PC-3 (cell line): ENCODE measurements around the gene FLII. TPM values are rescaled to one million over a fixed set of nuclear protein-coding genes. Genes with fewer than 3 reads are reported as not detected.

Experiments
- ATAC-seq: fragments of 200-7000 bp; cut with Tn5 transposase; 2 replicates; pipeline ENCODE4 v1.9.1; 2020; ENCODE audit warnings: mild to moderate bottlenecking, moderate library complexity
- BruUV-seq: library from RNA; stranded (reverse); fragments of 400-500 nt; replicated peaks from 2 replicates; lab custom pipeline; 2021; lab: Mats Ljungman, UMichigan
- CTCF ChIA-PET: fragments of 300-600 bp; sonication (Branson Sonifier 250); formaldehyde crosslinking; loops from one replicate; lab custom pipeline; 2022; ENCODE audit warnings: antibody characterized with exemption; lab: Charles Lee
- POLR2A ChIA-PET: fragments of 300-600 bp; sonication (Branson Sonifier 250); formaldehyde crosslinking; loops from one replicate; lab custom pipeline; 2022; ENCODE audit warnings: antibody characterized with exemption; ENCODE audit not compliant: unreplicated experiment; lab: Charles Lee
- DNase-seq: peaks from one replicate; pipeline ENCODE4 v3.0.0-alpha.2; 2015
- H2AFZ ChIP-seq: fragments of 300-600 bp; sonication (generic); 2 replicates; pipeline ENCODE4 v1.6.0; 2016; ENCODE audit warnings: antibody characterized with exemption, low read length
- H3F3A ChIP-seq: fragments of 300-600 bp; sonication (generic); one replicate; pipeline ENCODE4 v1.6.0; 2017; ENCODE audit warnings: antibody characterized with exemption, low read length, control low read depth, mild to moderate bottlenecking; ENCODE audit not compliant: unreplicated experiment
- H3K27ac ChIP-seq: fragments of 300-600 bp; sonication (generic); 2 replicates; pipeline ENCODE4 v1.5.1; 2016; ENCODE audit warnings: mild to moderate bottlenecking, low read length
- H3K27me3 ChIP-seq: fragments of 300-600 bp; sonication (generic); 2 replicates; pipeline ENCODE4 v1.6.1; 2016; ENCODE audit warnings: low read length, mixed read lengths
- H3K36me3 ChIP-seq: fragments of 300-600 bp; sonication (generic); 2 replicates; pipeline ENCODE4 v1.6.1; 2016; ENCODE audit warnings: low read depth, mixed run types, low read length, mixed read lengths
- H3K4me1 ChIP-seq: fragments of 300-600 bp; sonication (generic); 2 replicates; pipeline ENCODE4 v1.5.1; 2016; ENCODE audit warnings: low read length; ENCODE audit not compliant: insufficient read depth
- H3K4me2 ChIP-seq: fragments of 300-600 bp; sonication (generic); 2 replicates; pipeline ENCODE4 v1.6.0; 2016; ENCODE audit warnings: low read length
- H3K4me3 ChIP-seq: fragments of 300-600 bp; sonication (generic); 2 replicates; pipeline ENCODE4 v1.5.1; 2016; ENCODE audit warnings: mild to moderate bottlenecking, low read length, mixed read lengths
- H3K79me2 ChIP-seq: fragments of 300-600 bp; sonication (generic); 2 replicates; pipeline ENCODE4 v1.6.1; 2017; ENCODE audit warnings: low read length, mixed read lengths
- H3K9ac ChIP-seq: fragments of 300-600 bp; sonication (generic); 2 replicates; pipeline ENCODE4 v1.6.0; 2016; ENCODE audit warnings: mild to moderate bottlenecking, low read length
- H3K9me2 ChIP-seq: fragments of 300-600 bp; sonication (generic); replicated peaks from 2 replicates; pipeline ENCODE4 v1.6.1; 2016; ENCODE audit warnings: mixed run types, low read length, mixed read lengths
- H3K9me3 ChIP-seq: fragments of 300-600 bp; sonication (generic); 2 replicates; pipeline ENCODE4 v1.6.1; 2016; ENCODE audit warnings: low read length, mixed read lengths
- H4K20me1 ChIP-seq: fragments of 300-600 bp; sonication (generic); 2 replicates; pipeline ENCODE4 v1.6.1; 2016; ENCODE audit warnings: low read length, mixed read lengths
- CTCF ChIP-seq: fragments of 300-600 bp; sonication (generic); conservative IDR thresholded peaks from 2 replicates; pipeline ENCODE4 v1.5.1; 2017; ENCODE audit warnings: antibody characterized with exemption, low read depth, mild to moderate bottlenecking, low read length
- EZH2 ChIP-seq: fragments of 300-600 bp; sonication (generic); IDR thresholded peaks from one replicate; pipeline ENCODE4 v1.6.1; 2017; ENCODE audit warnings: antibody characterized with exemption, mild to moderate bottlenecking, low read length; ENCODE audit not compliant: unreplicated experiment
- EZH2phosphoT487 ChIP-seq: fragments of 300-600 bp; sonication (generic); IDR thresholded peaks from 2 replicates; pipeline ENCODE4 v1.6.1; 2018; ENCODE audit warnings: mild to moderate bottlenecking, antibody characterized with exemption, low read length, borderline replicate concordance
- intact Hi-C: fragments of 100-400 bp; cut with micrococcal nuclease; formaldehyde crosslinking; loops from 2 replicates; pipeline ENCODE4 v1.9.0; 2023
- total RNA-seq: library from RNA; depleted of rRNA; stranded (reverse); fragments of >200 nt; gene quantifications from 2 replicates; pipeline ENCODE4 v1.2.3, GENCODE V29; 2014; rRNA removed

The FLII gene
- total RNA-seq, 1 experiment from 2014 or later: 537 TPM

GRCh38 chr17:18198530-18198929 lies 60.0 kb downstream of the FLII start:
- TF ChIP-seq EZH2phosphoT487 (no peak), CTCF (no peak), EZH2 (no peak)
- Histone ChIP-seq H3K4me3 (no peak overlapping the region), H3K27ac (no peak overlapping the region), H2AFZ (no peak overlapping the region), H3K9ac (no peak overlapping the region), H3K9me2 (no peaks in the 10 kb centered on the region), H3K4me2 (no peak overlapping the region), H3K79me2 (peaks cover 89% of the 10 kb centered on the region), H4K20me1 (peaks cover 31% of the 10 kb centered on the region), H3F3A (no peaks in the 10 kb centered on the region), H3K27me3 (no peaks in the 10 kb centered on the region), H3K9me3 (no peaks in the 10 kb centered on the region), H3K36me3 (peaks cover 61% of the 10 kb centered on the region), H3K4me1 (no peaks in the 10 kb centered on the region)
- DNase-seq: no peak
- POLR2A ChIA-PET: no interaction called here
- no peak for ATAC-seq
- intact Hi-C loops: no loop called here
- CTCF ChIA-PET: no interaction called here
- BruUV-seq: no TSS peak

- Histone ChIP-seq H3K27me3 (no peaks in the 10 kb centered on the region), H3K79me2 (peaks cover 91% of the 10 kb centered on the region), H3K27ac (no peak overlapping the region), H3K4me3 (no peak overlapping the region), H3K9ac (no peak overlapping the region), H3F3A (no peaks in the 10 kb centered on the region), H3K9me2 (no peaks in the 10 kb centered on the region), H3K4me2 (no peak overlapping the region), H4K20me1 (peaks cover 26% of the 10 kb centered on the region), H3K36me3 (peaks cover 56% of the 10 kb centered on the region), H2AFZ (no peak overlapping the region), H3K4me1 (no peaks in the 10 kb centered on the region), H3K9me3 (no peaks in the 10 kb centered on the region)
- DNase-seq (no peak), ATAC-seq (no peak)
- POLR2A ChIA-PET: no interaction called here
- CTCF ChIA-PET: no interaction called here
- no TSS peak for BruUV-seq
- no peak for TF ChIP-seq EZH2
- no peak for TF ChIP-seq EZH2phosphoT487
- intact Hi-C loops: no loop called here
These were observed 60.9 kb downstream of the FLII start for GRCh38 chr17:18197535-18198194.

- POLR2A ChIA-PET: no interaction called here
- Histone ChIP-seq H3K27ac (no peak overlapping the region), H3F3A (no peaks in the 10 kb centered on the region), H3K4me3 (no peak overlapping the region), H3K27me3 (no peaks in the 10 kb centered on the region), H3K4me1 (peaks cover 3% of the 10 kb centered on the region; the same call in 1 of the 2 replicates), H3K79me2 (peaks cover 97% of the 10 kb centered on the region), H3K36me3 (peaks cover 60% of the 10 kb centered on the region), H3K9me3 (no peaks in the 10 kb centered on the region), H4K20me1 (peaks cover 33% of the 10 kb centered on the region), H3K9ac (no peak overlapping the region), H3K4me2 (no peak overlapping the region), H2AFZ (no peak overlapping the region), H3K9me2 (no peaks in the 10 kb centered on the region)
- intact Hi-C loops: no loop called here
- CTCF ChIA-PET: no interaction called here
- no peak for ATAC-seq
- no peak for DNase-seq
- TF ChIP-seq EZH2phosphoT487 (no peak), EZH2 (no peak), CTCF (no peak)
- TSS peak; percentile 18 for BruUV-seq
These were observed 63.3 kb downstream of the FLII start for GRCh38 chr17:18195246-18195645.

Other genes with a start within 250 kb of the FLII start
- gene ATPAF2, start 219.6 kb downstream of the FLII start, total RNA-seq: 34.7 and 40.5 TPM in 2 replicates
- gene GID4, start 219.3 kb downstream of the FLII start, total RNA-seq: 7.3 and 9.7 TPM in 2 replicates
- gene DRG2, start 170.8 kb downstream of the FLII start, total RNA-seq: 84.1 and 102 TPM in 2 replicates
- 0.26 TPM in 1 of 2 replicates, not detected in the other for gene MYO15A, start 150.0 kb downstream of the FLII start, total RNA-seq
- 207 and 227 TPM in 2 replicates for gene ALKBH5, start 74.9 kb downstream of the FLII start, total RNA-seq
- 47.4 and 60.6 TPM in 2 replicates for gene LLGL1, start 33.1 kb downstream of the FLII start, total RNA-seq
- gene MIEF2, start 1.9 kb upstream of the FLII start, total RNA-seq: 16.6 and 17.5 TPM in 2 replicates
- gene TOP3A, start 56.3 kb upstream of the FLII start, total RNA-seq: 44.7 and 46.8 TPM in 2 replicates
- gene SMCR8, start 56.6 kb upstream of the FLII start, total RNA-seq: 20.4 and 22.7 TPM in 2 replicates
- 60.6 and 61.5 TPM in 2 replicates for gene SHMT1, start 104.8 kb upstream of the FLII start, total RNA-seq
- 1.1 and 1.3 TPM in 2 replicates for gene EVPLL, start 119.0 kb upstream of the FLII start, total RNA-seq
- not detected in 2 replicates for gene LGALS9C, start 218.1 kb upstream of the FLII start, total RNA-seq